Prostate gland (tissue), 2 donors: ENCODE results near the gene KCND2. TPM values are rescaled to one million over a fixed set of nuclear protein-coding genes. Genes with fewer than 3 reads are reported as not detected.

Experiments used
- DNase-seq: peaks from one replicate; pipeline ENCODE4 v3.0.0-alpha.2; 2019; ENCODE audit warnings: low spot score
- H3K27ac ChIP-seq, 2 donors: fragments of 200-600 bp; sonication (generic); 2 replicates each; pipeline ENCODE4 v1.5.1; 2017 to 2019
- H3K27me3 ChIP-seq: fragments of 200-600 bp; sonication (generic); replicated peaks from 2 replicates; pipeline ENCODE4 v1.5.1; 2019; ENCODE audit not compliant: insufficient read depth
- H3K36me3 ChIP-seq, 2 donors: fragments of 200-600 bp; sonication (generic); 1 replicate in 1 of 2; 2 replicates in 1 of 2; pipeline versions ENCODE4 v1.5.1 to v1.8.1; 2017 to 2019
- H3K4me1 ChIP-seq: fragments of 200-600 bp; sonication (generic); replicated peaks from 2 replicates; pipeline ENCODE4 v1.5.1; 2019
- H3K4me3 ChIP-seq, 2 donors: fragments of 200-600 bp; sonication (generic); 2 replicates each; pipeline ENCODE4 v1.5.1; 2017 to 2019
- H3K9me3 ChIP-seq: fragments of 200-600 bp; sonication (generic); 2 replicates; pipeline ENCODE4 v1.5.1; 2017
- POLR2A ChIP-seq: fragments of 450-650 bp; IDR thresholded peaks from one replicate; pipeline ENCODE4 v1.6.1; 2016; ENCODE audit warnings: antibody characterized with exemption, mild to moderate bottlenecking
- POLR2AphosphoS5 ChIP-seq: sonication (generic); formaldehyde crosslinking; IDR thresholded peaks from one replicate; pipeline ENCODE4 v1.6.1; 2017; ENCODE audit warnings: antibody characterized with exemption
- WGBS: methylation state at CpG from one replicate; pipeline ENCODE4 v1.1.5; 2018; 5-methylcytosine and 5-hydroxymethylcytosine counted together
- intact Hi-C: fragments of 100-400 bp; cut with DNase I; formaldehyde crosslinking; loops from one replicate; pipeline ENCODE4 v1.14.2; 2022
- total RNA-seq, 2 donors: library from RNA; depleted of rRNA; stranded (reverse); fragments of >200 nt; gene quantifications; one replicate each; pipeline ENCODE4 v1.1.0, GENCODE V29; 2016
- TF ChIP-seq, protein P1 (sequence below), 4 experiments: fragments of 200-600 bp in 2 of 4; fragments of 450-650 bp in 2 of 4; sonication (generic) in 2 of 4; IDR thresholded peaks; 1 replicate in 3 of 4; 2 replicates in 1 of 4; pipeline ENCODE4 v1.5.1; 2016 to 2019; ENCODE audit warnings: antibody characterized with exemption in 4 of 4, mild to moderate bottlenecking in 2 of 4, moderate library complexity in 2 of 4

KCND2 gene
- total RNA-seq, 2 donors from 2014 or later: 3.0 TPM; not detected in 1

DNA sequence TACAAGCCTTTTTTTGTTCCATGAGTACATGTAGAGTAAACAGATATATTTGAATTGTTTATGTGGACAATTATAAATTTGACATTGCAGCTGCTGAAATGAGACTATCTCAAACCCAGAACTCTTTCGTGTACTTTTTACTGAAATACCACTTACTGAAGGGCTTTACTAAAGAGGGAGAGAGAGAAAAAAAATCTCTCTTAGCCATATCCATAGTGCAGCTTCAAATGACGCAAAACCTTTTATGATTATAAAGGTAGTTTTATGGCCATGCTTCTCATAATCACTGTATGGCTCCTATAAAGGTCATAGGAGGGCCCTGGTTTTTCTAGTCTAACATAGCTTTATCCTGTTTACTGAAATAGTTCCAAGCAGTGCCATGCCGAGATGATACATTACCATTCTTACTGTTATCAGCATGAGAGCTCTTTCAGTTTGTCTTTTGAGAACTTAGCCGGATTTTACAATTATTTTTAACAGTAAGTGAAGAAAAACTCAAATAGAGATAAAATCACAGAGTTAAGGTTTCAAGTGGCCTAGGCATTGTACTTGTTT is 35.1 kb downstream of the KCND2 start:
- no peak for DNase-seq
- no peaks in the 10 kb centered on the region for H3K36me3 ChIP-seq
- intact Hi-C loops: no loop called here
- H3K27me3 ChIP-seq: no peaks in the 10 kb centered on the region
- H3K27ac ChIP-seq: no peak overlapping the region
- H3K9me3 ChIP-seq: no peaks in the 10 kb centered on the region
- no peaks in the 10 kb centered on the region for H3K4me1 ChIP-seq
- WGBS: 36% methylated on average over 4 of the region's 4 CpGs
- TF ChIP-seq POLR2AphosphoS5 (no peak), POLR2A (no peak)
- TF ChIP-seq, protein P1, sequence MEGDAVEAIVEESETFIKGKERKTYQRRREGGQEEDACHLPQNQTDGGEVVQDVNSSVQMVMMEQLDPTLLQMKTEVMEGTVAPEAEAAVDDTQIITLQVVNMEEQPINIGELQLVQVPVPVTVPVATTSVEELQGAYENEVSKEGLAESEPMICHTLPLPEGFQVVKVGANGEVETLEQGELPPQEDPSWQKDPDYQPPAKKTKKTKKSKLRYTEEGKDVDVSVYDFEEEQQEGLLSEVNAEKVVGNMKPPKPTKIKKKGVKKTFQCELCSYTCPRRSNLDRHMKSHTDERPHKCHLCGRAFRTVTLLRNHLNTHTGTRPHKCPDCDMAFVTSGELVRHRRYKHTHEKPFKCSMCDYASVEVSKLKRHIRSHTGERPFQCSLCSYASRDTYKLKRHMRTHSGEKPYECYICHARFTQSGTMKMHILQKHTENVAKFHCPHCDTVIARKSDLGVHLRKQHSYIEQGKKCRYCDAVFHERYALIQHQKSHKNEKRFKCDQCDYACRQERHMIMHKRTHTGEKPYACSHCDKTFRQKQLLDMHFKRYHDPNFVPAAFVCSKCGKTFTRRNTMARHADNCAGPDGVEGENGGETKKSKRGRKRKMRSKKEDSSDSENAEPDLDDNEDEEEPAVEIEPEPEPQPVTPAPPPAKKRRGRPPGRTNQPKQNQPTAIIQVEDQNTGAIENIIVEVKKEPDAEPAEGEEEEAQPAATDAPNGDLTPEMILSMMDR (IDR thresholded peaks at IDR 0.05): no peak
- no peak overlapping the region for H3K4me3 ChIP-seq

DNA sequence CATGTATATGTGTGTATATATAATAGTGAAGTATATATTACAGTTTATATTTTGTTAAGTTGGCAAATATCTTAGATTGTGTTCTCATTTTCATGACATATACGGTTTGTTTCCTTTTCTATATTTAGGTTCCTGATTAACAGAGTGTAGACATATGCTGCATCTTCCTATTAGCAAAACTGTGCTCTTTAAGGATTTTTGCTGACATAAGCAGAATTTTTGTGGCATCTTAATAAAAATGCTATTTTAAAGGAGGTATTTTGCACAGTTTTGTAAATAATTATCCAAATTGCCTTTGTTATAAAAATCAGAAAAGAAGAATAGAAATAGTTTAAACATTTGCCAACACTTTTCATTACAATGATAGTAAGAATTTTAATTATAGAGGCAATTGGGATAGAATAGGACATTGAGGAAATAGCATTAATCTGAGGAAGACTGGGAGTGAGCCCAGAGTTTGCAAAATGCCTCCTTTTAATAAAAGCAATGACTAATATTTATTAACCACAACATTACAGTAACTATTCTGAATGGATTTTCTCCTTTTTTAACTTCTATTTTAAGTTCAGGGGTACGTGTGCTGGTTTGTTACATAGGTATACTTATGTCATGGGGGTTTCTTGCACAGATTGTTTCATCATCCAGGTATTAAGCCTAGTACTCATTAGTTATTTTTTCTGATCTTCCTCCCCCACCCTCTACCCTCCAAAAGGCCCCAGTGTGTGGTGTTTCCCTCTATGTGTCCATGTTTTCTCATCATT is 38.2 kb downstream of the KCND2 start:
- H3K27ac ChIP-seq: no peak overlapping the region
- no peaks in the 10 kb centered on the region for H3K9me3 ChIP-seq
- H3K4me3 ChIP-seq: no peak overlapping the region
- no peaks in the 10 kb centered on the region for H3K4me1 ChIP-seq
- H3K27me3 ChIP-seq: no peaks in the 10 kb centered on the region
- intact Hi-C loops: no loop called here
- no peak for TF ChIP-seq POLR2AphosphoS5
- no peak for TF ChIP-seq POLR2A
- TF ChIP-seq, protein P1 (IDR thresholded peaks at IDR 0.05): no peak
- H3K36me3 ChIP-seq: no peaks in the 10 kb centered on the region
- WGBS: 86% methylated on average over 2 of the region's 2 CpGs
- DNase-seq: no peak

DNA sequence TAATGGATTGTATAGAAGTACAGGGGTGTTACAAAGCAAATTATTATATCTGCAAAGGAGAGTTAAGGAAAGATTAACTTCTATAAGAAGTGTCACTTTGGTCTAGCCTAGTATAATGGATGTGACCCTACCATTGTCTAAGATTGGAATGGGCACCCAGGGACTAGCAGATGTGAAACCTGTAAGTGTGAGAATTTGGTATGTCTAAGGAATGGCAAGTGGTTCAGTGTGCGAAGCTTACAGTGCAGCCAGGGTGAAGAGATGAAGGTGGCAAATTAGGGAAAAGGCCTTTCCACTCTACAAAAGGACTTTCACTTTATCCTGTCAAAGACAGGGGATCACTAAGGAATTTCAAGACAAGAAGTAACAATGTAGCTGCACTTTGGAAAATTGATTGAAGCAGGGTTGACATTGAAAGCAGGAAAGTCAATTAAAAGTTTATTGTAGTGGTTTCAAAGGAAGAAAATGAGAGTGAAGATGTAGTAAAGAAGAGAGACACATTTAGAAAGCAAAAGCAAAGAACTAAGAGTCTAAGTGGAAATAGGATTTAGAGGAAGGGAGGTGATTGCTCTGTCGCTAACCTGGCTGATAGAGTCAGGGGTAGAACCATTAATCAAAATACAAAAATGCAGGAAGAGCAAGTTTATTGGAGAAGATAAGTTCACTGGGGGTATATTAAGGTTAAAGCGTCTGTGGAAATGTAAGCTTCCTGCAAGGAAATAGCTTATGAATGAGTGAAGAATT is 47.4 kb downstream of the KCND2 start:
- TF ChIP-seq POLR2AphosphoS5 (no peak), POLR2A (no peak)
- TF ChIP-seq, protein P1 (IDR thresholded peaks at IDR 0.05): no peak
- Histone ChIP-seq H3K27me3 (no peaks in the 10 kb centered on the region), H3K4me3 (no peak overlapping the region), H3K4me1 (no peaks in the 10 kb centered on the region), H3K27ac (no peak overlapping the region), H3K36me3 (no peaks in the 10 kb centered on the region), H3K9me3 (no peaks in the 10 kb centered on the region)
- no peak for DNase-seq
- intact Hi-C loops: no loop called here
- 76% methylated on average over 3 of the region's 3 CpGs for WGBS

DNA sequence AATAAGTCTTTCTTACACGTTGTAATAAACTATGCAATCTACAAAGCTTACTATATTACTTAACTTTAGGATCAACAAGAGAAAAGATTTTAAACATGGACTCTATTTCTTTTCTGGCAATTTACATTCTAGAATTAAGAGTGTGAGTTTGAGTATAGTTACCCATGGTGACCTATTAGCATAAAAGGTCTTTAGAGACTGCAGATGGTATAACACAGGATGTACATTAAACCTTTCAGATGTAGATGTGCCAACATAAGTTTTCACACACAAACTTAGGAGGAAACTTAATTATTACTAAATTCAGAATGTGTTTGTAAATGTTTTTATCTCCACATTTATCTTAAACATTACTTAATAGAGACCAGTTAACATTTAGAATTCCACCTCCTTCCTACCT is 54.1 kb downstream of the KCND2 start:
- intact Hi-C loops: no loop called here
- H3K27me3 ChIP-seq: no peaks in the 10 kb centered on the region
- whole genome bisulfite sequencing: 84% methylated on average over 1 of the region's 1 CpG
- no peaks in the 10 kb centered on the region for H3K4me1 ChIP-seq
- no peaks in the 10 kb centered on the region for H3K9me3 ChIP-seq
- TF ChIP-seq, protein P1 (IDR thresholded peaks at IDR 0.05): no peak
- TF ChIP-seq POLR2AphosphoS5 (no peak), POLR2A (no peak)
- no peak overlapping the region for H3K27ac ChIP-seq
- no peak for DNase-seq
- H3K4me3 ChIP-seq: no peak overlapping the region
- no peaks in the 10 kb centered on the region for H3K36me3 ChIP-seq
